Hepatocyte (in vitro differentiated cells): ENCODE measurements around the gene MAGI1. TPM values are rescaled to one million over a fixed set of nuclear protein-coding genes. Genes with fewer than 3 reads are reported as not detected.

Experiments
- DNase-seq: peaks from one replicate; pipeline ENCODE4 v3.0.0-alpha.2; 2016; ENCODE audit warnings: low spot score
- H2AFZ ChIP-seq: fragments of 200-600 bp; sonication (generic); 2 replicates; pipeline ENCODE4 v1.6.0; 2016; ENCODE audit warnings: antibody characterized with exemption, mild to moderate bottlenecking
- H3K27ac ChIP-seq: fragments of 200-600 bp; sonication (generic); 2 replicates; pipeline ENCODE4 v1.5.1; 2016; ENCODE audit warnings: mild to moderate bottlenecking
- H3K27me3 ChIP-seq: fragments of 200-600 bp; sonication (generic); 2 replicates; pipeline ENCODE4 v1.6.1; 2016
- H3K36me3 ChIP-seq: fragments of 200-600 bp; sonication (generic); replicated peaks from 2 replicates; pipeline ENCODE4 v1.5.1; 2016; ENCODE audit warnings: low read depth; ENCODE audit not compliant: insufficient read depth
- H3K4me1 ChIP-seq: fragments of 200-600 bp; sonication (generic); 2 replicates; pipeline ENCODE4 v1.5.1; 2016; ENCODE audit warnings: mild to moderate bottlenecking, moderate library complexity; ENCODE audit not compliant: insufficient read depth
- H3K4me2 ChIP-seq: fragments of 200-600 bp; sonication (generic); 2 replicates; pipeline ENCODE4 v1.6.0; 2016
- H3K4me3 ChIP-seq: fragments of 200-600 bp; sonication (generic); 2 replicates; pipeline ENCODE4 v1.5.1; 2016; ENCODE audit warnings: mild to moderate bottlenecking
- H3K79me2 ChIP-seq: fragments of 200-600 bp; sonication (generic); 2 replicates; pipeline ENCODE4 v1.6.0; 2017; ENCODE audit warnings: mild to moderate bottlenecking
- H3K9me2 ChIP-seq: fragments of 200-600 bp; sonication (generic); replicated peaks from 2 replicates; pipeline ENCODE4 v1.6.0; 2017; ENCODE audit warnings: mild to moderate bottlenecking; ENCODE audit not compliant: insufficient read depth
- H3K9me3 ChIP-seq: fragments of 200-600 bp; sonication (generic); 2 replicates; pipeline ENCODE4 v1.5.1; 2016; ENCODE audit warnings: low read depth, mild to moderate bottlenecking
- H4K20me1 ChIP-seq: fragments of 200-600 bp; sonication (generic); 2 replicates; pipeline ENCODE4 v1.6.0; 2016; ENCODE audit warnings: mild to moderate bottlenecking; ENCODE audit not compliant: insufficient read depth, poor library complexity, severe bottlenecking
- CTCF ChIP-seq: fragments of 200-600 bp; sonication (generic); IDR thresholded peaks from 2 replicates; pipeline ENCODE4 v1.5.1; 2016; ENCODE audit warnings: antibody characterized with exemption, mild to moderate bottlenecking; ENCODE audit not compliant: poor library complexity
- EZH2 ChIP-seq: fragments of 200-600 bp; sonication (generic); IDR thresholded peaks from 2 replicates; pipeline ENCODE4 v1.6.1; 2016; ENCODE audit warnings: antibody characterized with exemption, mild to moderate bottlenecking, borderline replicate concordance
- EZH2phosphoT487 ChIP-seq: fragments of 200-600 bp; sonication (generic); IDR thresholded peaks from one replicate; pipeline ENCODE4 v1.6.1; 2018; ENCODE audit warnings: antibody characterized with exemption, mild to moderate bottlenecking, low read depth, moderate library complexity; ENCODE audit not compliant: unreplicated experiment, severe bottlenecking
- WGBS: methylation state at CpG from one replicate; pipeline ENCODE4 v1.1.6; 2016; ENCODE audit warnings: low lambda C conversion rate; ENCODE audit errors: missing lambda C conversion rate; 5-methylcytosine and 5-hydroxymethylcytosine counted together
- polyA plus RNA-seq: library from polyadenylated mRNA; unstranded; fragments of >200 nt; fragmentation: Nextera tagmentation; extraction: Ambion mirVana; gene quantifications from 2 replicates; pipeline ENCODE4 v1.2.1, GENCODE V29; 2016
- total RNA-seq: library from RNA; depleted of rRNA; stranded (reverse); fragments of >200 nt; gene quantifications from 2 replicates; pipeline ENCODE4 v1.2.3, GENCODE V29; 2014

MAGI1 gene
- total and polyA plus RNA-seq, 2 experiments from 2014 or later, result 26.2 to 43.5 TPM

DNA sequence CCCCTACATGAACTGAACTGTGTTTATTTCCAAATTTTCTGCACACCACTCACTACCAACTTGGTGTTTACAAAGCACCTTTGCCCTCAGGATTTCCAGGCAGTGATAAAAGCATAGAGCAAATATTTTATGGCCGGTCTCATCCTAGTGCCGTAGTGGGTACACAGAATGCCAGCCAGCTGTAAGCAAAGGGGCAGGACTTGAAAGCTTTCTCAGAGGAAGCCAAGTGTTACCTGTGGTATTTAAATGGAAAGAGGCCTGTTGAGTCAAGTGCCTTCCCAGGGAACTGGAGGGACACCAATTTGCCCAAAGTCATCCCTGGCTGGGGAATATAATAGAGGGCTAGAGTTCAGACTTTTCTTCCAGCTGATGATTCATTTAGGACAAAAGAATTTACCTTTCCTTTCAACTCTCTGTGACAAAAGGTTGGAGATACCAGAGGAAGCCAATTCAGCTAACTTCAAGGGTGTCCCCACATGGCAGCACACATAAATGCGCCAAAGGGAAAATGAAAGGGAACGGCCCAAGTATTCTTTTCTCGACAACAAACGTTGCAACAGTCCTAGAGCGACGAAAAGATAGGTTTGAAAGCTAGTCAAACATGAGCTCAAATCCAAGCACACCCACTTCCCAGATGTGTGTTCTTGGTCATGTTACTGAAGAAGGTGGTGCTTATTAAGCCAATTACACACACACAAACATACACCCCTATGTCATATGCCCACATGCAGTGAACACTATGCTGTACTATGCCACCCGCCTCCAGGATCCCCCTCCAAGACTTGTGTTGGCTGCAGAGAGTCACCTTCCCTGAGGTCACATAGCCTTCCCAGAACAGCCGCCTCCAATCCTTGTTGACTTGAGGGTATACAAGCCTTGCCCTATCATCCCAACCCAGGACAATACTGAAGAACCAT lies 27.7 kb downstream of the MAGI1 start:
- H3K4me3 ChIP-seq, result no peak overlapping the region
- H3K27ac ChIP-seq, result peak overlapping the region; percentile 13
- peaks cover 8% of the 10 kb centered on the region for H3K4me1 ChIP-seq
- H4K20me1 ChIP-seq, result peaks cover 6% of the 10 kb centered on the region
- no peaks in the 10 kb centered on the region for H3K9me3 ChIP-seq
- no peaks in the 10 kb centered on the region for H3K27me3 ChIP-seq
- H3K36me3 ChIP-seq, result no peaks in the 10 kb centered on the region
- peaks cover 94% of the 10 kb centered on the region for H3K79me2 ChIP-seq
- WGBS, result 70% methylated on average over 10 of the region's 10 CpGs
- peak overlapping the region; percentile 34 for H3K4me2 ChIP-seq
- no peak overlapping the region for H2AFZ ChIP-seq
- H3K9me2 ChIP-seq, result no peaks in the 10 kb centered on the region
- TF ChIP-seq EZH2phosphoT487 (no peak), EZH2 (no peak), CTCF (no peak)
- DNase-seq, result no peak

DNA sequence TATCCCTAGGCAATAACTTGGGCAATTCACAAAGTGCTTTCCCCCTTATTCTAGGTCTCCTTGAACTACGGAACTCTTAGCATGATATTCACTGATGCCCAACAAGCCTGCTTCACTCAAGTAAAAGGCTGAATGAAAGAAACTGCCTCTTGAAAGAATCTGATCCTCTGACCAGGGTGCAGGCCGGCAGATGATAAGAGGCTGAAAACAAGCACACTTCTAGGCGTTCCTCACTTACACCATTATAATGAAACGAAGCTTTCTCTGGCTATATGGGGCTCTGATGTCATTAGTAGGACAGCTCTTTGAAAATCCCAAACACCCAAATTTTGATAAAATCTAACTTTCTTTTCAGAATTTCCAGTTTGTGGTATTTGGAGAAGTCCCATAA lies 28.4 kb downstream of the MAGI1 start:
- H3K27ac ChIP-seq, result peak overlapping the region; percentile 13
- no peak overlapping the region for H3K4me3 ChIP-seq
- peaks cover 8% of the 10 kb centered on the region for H3K4me1 ChIP-seq
- TF ChIP-seq EZH2phosphoT487, result no peak
- TF ChIP-seq EZH2, result no peak
- no peak for TF ChIP-seq CTCF
- peaks cover 94% of the 10 kb centered on the region for H3K79me2 ChIP-seq
- peaks cover 4% of the 10 kb centered on the region for H4K20me1 ChIP-seq
- no peaks in the 10 kb centered on the region for H3K27me3 ChIP-seq
- peak overlapping the region; percentile 34 for H3K4me2 ChIP-seq
- DNase-seq, result no peak
- no peaks in the 10 kb centered on the region for H3K9me2 ChIP-seq
- H2AFZ ChIP-seq, result no peak overlapping the region
- 61% methylated on average over 4 of the region's 4 CpGs for WGBS
- no peaks in the 10 kb centered on the region for H3K9me3 ChIP-seq
- no peaks in the 10 kb centered on the region for H3K36me3 ChIP-seq

GRCh38 chr3:66004244-66004643 lies 34.5 kb downstream of the MAGI1 start:
- H2AFZ ChIP-seq, result no peak overlapping the region
- no peak overlapping the region for H3K4me2 ChIP-seq
- WGBS, result 90% methylated on average over 7 of the region's 7 CpGs
- no peaks in the 10 kb centered on the region for H4K20me1 ChIP-seq
- no peaks in the 10 kb centered on the region for H3K9me2 ChIP-seq
- H3K4me3 ChIP-seq, result no peak overlapping the region
- no peaks in the 10 kb centered on the region for H3K36me3 ChIP-seq
- no peaks in the 10 kb centered on the region for H3K9me3 ChIP-seq
- peaks cover 9% of the 10 kb centered on the region for H3K4me1 ChIP-seq
- H3K27me3 ChIP-seq, result no peaks in the 10 kb centered on the region
- TF ChIP-seq EZH2 (no peak), EZH2phosphoT487 (no peak), CTCF (no peak)
- DNase-seq, result no peak
- no peak overlapping the region for H3K27ac ChIP-seq
- H3K79me2 ChIP-seq, result peaks cover 94% of the 10 kb centered on the region
